HG02981 (cell line): ENCODE results near the gene KIAA1671.
"Not testable (repeated sequence)": the region's sequence is repeated elsewhere in the genome, so short reads cannot be mapped to it uniquely, and the experiment has no call there.

Experiments
- ATAC-seq: cut with Tn5 transposase; IDR thresholded peaks from one replicate; pipeline ENCODE4 v1.9.1; 2021; ENCODE audit warnings: mild to moderate bottlenecking, moderate library complexity; ENCODE audit not compliant: unreplicated experiment

The KIAA1671 gene

GRCh38 chr22:24951942-24952836, at the start of gene KIAA1671:
Gene KIAA1671 (plus strand): TSS chr22:24952716. CDS start chr22:25028000, 75,284 bp downstream.
- ATAC-seq = no peak

- ATAC-seq = no peak
Observed at GRCh38 chr22:24905909-24906308, 46.6 kb upstream of the KIAA1671 start.

DNA sequence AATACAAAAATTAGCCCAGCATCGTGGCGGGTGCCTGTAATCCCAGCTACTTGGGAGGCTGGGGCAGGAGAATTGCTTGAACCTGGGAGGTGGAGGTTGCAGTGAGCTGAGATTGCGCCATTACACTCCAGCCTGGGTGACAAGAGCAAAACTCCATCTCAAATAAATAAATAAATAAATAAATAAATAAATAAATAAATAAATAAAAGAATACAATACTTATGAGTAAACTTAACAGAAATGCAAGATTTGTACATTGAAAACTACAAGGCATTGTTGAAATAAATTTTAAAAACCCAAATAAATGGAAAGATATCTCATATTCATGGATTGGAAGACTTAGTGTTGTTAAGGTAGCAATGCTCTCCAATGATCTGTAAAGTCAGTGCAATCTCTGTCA, 45.4 kb upstream of the KIAA1671 start:
- not testable (repeated sequence) for ATAC-seq

- ATAC-seq = no peak
Observed at GRCh38 chr22:24920029-24920428, 32.5 kb upstream of the KIAA1671 start.

- ATAC-seq = no peak
Observed at GRCh38 chr22:24925586-24926427, 26.7 kb upstream of the KIAA1671 start.

GRCh38 chr22:24926428-24926725, 26.1 kb upstream of the KIAA1671 start:
- ATAC-seq = no peak

- ATAC-seq = no peak
Observed at GRCh38 chr22:24926849-24927579, 25.5 kb upstream of the KIAA1671 start.

GRCh38 chr22:24928322-24928721, 24.2 kb upstream of the KIAA1671 start:
- no peak for ATAC-seq

DNA sequence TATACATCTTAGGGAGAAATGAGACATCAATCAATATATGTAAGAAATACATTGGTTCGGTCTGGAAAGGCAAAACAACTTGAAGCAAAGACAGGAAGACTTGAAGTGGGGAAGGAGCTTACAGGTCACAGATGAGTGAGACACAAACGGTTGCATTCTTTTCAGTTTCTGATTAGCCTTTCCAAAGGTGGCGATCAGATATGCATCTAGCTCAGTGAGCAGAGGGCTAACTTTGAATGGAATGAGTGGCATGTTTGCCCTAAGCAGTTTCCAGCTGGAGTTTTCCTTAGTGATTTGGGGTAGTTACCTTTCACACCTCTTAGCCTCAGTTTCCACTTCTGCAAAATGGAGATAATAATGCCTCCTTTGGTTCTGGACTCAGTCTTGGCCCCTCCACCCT, 21.8 kb upstream of the KIAA1671 start:
- no peak for ATAC-seq

DNA sequence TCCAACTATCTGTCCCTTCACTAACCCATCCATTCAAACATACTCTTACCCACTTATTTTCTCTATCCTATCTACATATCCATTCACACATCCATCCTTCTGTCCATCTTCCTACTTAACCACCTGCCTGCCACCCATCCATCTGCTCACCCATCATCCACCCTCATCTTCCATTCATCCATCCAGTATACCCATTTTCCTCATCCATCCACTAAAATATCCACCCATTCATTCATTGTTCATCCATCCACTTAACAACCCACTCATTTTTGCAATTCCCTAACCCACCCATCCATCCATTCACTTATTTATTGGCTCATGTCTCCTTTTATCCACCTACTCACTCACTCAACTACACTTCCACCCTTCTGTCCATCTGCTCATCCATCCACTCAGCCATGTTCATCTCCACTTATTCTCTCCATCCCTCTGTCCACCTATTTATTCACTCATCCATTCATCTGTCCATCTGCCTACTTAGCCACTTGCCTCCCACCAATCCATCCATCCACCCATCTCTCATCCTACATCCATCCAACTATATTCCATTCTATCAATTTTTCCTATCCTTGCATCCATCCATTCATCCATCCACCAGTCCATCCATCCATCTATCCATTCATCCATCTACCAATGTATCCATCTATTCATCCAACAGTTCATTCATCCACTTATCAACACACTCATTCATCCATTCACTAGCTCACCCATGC, 16.6 kb upstream of the KIAA1671 start:
- ATAC-seq = no peak

GRCh38 chr22:24937114-24937513, 15.4 kb upstream of the KIAA1671 start:
- no peak for ATAC-seq

DNA sequence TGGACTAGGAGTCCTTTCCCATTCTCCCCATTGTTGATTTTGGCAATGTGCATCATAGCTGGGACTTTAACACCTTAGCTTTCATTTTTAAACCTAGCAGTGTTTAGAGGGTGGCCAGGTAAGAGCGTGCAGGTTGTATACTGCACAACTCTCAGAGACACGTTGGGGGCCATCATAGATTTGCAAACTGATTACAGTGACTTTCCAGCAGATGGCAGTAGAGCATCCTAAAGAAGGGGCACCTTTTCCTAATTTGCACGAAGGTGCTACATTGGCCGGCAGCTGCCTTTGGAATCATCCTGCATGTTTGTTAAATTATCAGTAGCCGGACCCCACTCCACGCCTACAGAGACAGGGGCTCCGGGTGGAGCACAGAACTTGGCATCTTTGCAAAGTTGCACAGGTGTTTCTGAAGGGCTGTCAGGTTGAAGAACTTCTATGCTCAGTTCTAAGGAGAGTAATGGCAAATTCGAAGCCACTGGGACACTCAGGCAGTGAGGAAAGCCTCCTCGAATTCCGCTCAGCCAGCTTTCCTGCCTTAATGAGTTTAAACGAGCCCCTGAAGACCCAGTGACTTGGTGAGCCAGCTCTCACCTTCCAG, 13.7 kb upstream of the KIAA1671 start:
- ATAC-seq = no peak

GRCh38 chr22:24942301-24942700, 10.2 kb upstream of the KIAA1671 start:
- ATAC-seq = no peak

- no peak for ATAC-seq
Observed at GRCh38 chr22:24944217-24944937, 8.1 kb upstream of the KIAA1671 start.

DNA sequence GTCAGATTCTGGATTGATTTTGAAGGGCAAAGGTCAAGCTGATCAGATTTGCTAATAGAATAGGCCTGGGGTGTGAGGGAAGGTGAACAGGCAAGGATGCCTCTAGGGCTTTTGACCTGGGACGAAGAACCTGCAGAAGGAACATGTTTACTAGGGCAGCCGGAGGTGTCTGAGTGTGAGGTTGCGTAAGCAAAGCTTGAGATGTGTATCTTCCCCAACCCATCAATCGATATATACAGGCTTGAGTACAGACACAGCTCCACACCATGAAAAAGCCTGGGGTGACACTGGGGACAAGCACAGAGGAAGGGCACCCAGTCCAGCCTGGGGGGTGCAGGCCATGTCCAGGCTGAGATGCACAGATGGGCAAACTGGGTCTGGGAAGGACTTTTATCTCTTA, 7.1 kb upstream of the KIAA1671 start:
- no peak for ATAC-seq

DNA sequence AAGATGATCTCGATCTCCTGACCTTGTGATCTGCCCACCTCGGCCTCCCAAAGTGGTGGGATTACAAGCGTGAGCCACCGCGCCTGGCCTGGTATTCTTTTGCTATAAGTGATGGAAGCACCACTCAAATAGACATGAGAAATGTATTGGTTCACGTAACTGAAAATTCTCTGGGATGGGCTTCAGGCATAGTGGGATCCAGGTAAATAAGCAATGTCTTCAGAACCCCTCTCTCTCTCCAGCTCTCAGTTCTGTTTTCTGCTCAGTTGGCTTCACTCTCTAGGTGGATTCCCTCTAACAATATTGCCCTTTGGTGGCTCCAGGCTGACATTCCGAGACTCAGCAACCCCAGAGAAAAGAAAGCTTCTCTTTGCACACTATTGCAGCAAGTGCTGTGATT, 5.1 kb upstream of the KIAA1671 start:
- ATAC-seq = no peak

DNA sequence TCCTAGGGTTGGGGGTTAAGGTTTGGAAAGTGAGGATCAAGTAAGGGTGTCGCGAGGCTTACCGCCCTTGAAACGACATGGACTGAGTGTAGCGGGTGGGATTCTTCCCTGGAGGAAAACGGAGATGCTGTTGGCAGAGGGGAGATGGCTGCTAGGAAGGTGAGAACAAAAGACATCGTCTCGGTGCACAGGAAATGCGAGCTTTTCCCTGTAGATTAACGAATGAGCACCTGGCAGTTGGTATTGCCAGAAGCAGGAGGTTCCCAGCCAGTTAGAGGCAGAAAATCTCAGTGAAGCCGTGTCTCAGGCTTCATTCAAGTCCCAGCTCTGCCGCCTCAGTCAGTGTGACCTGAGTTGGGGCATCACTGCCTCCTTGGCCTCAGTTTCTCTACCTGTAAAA, 4.6 kb upstream of the KIAA1671 start:
- ATAC-seq = no peak

DNA sequence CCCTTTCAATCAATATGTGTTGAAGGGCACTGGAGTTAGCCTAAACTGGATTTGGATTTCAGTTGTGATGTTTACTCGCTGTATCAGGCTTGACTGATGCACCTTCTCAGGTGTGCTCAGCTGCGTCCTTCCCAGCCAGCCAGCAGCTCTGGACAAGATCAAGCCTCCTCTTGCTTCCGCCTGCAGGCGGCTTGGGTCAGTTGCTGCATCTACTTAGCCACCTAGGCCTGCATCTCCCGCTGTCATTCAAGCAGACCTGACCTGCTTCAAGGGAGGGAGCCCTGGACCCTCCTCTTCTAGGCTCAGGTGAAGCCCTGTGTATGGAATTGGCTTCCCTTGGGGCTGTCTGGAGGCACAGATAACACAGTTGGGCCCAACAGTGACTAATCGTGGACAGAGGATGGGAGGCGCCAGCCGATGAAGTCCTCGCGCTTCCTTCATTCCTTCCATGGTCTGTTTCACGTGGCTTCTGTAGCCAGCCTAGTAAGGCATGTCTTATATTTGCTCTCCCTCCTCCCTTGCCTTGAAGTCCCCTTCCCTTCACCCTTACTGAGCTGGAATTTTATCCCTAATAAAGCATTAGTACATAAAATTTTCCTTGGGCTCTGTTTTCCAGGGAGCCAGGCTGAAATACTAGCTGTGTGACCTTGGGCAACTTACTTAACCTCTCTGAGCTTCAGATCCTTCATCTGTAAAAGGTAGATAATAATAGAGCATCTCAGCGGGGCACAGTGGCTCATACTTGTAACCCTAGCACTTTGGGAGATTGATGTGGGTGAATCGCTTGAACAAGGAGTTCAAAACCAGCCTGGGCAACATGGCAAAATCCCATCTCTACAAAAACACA, 3.9 kb upstream of the KIAA1671 start:
- no peak for ATAC-seq
